HCT116 (cell line): ENCODE results near the gene NEDD4L. TPM values are rescaled to one million over a fixed set of nuclear protein-coding genes. Genes with fewer than 3 reads are reported as not detected.

Experiments used
- ATAC-seq: fragments of 200-7000 bp; cut with Tn5 transposase; 2 replicates; pipeline ENCODE4 v1.9.1; 2020; ENCODE audit warnings: mild to moderate bottlenecking, moderate library complexity
- BruUV-seq: library from RNA; stranded (reverse); fragments of 400-500 nt; replicated peaks from 2 replicates; lab custom pipeline; 2021; lab: Mats Ljungman, UMichigan
- CTCF ChIA-PET: fragments of 300-600 bp; sonication (Branson Sonifier 250); formaldehyde crosslinking; loops from one replicate; lab custom pipeline; 2021; ENCODE audit warnings: antibody characterized with exemption; lab: Charles Lee
- POLR2A ChIA-PET: fragments of 300-600, 350-600 bp; sonication (Branson Sonifier 250); formaldehyde crosslinking; loops from one replicate; lab custom pipeline; 2021; ENCODE audit warnings: antibody characterized with exemption; lab: Charles Lee
- RAD21 ChIA-PET, 2 experiments: fragments of 300-600 bp; sonication (Branson Sonifier 250); formaldehyde crosslinking; loops; one replicate each; lab custom pipeline; 2023; ENCODE audit warnings: low total read pairs in 2 of 2; ENCODE audit not compliant: uncharacterized antibody in 2 of 2, unreplicated experiment in 2 of 2, low non-redundant PET in 1 of 2; lab: Charles Lee
- DNase-seq: peaks from one replicate; pipeline ENCODE4 v3.0.0-alpha.2; 2010; ENCODE audit warnings: low read depth, low spot score
- H2AFZ ChIP-seq: fragments of 200-600 bp; shearing (Covaris generic), sonication (generic); 2 replicates; pipeline ENCODE4 v1.6.1; 2017; ENCODE audit warnings: low read depth, mixed run types, mixed read lengths, antibody characterized with exemption, low read length; ENCODE audit not compliant: poor library complexity, severe bottlenecking
- H3K27ac ChIP-seq: 2 replicates; pipeline ENCODE4 v1.5.1; 2012; ENCODE audit warnings: low read depth, low read length
- H3K27me3 ChIP-seq: fragments of 200-600 bp; sonication (generic); 2 replicates; pipeline ENCODE4 v1.6.1; 2016; ENCODE audit warnings: mixed run types, low read length, mixed read lengths; ENCODE audit not compliant: insufficient read depth
- H3K36me3 ChIP-seq, 2 experiments: fragments of 200-500 bp in 1 of 2; fragments of 200-600 bp in 1 of 2; sonication (Bioruptor generic) in 1 of 2; sonication (generic) in 1 of 2; 2 replicates each; pipeline versions ENCODE4 v1.5.1 to v1.6.1; 2014 to 2016; ENCODE audit warnings: low read length in 2 of 2, inconsistent platforms in 1 of 2, mixed read lengths in 1 of 2, mixed run types in 1 of 2; ENCODE audit not compliant: insufficient read depth in 2 of 2, control insufficient read depth in 1 of 2
- H3K4me1 ChIP-seq, 2 experiments: fragments of 200-600 bp in 1 of 2; sonication (generic) in 1 of 2; 2 replicates each; pipeline versions ENCODE4 v1.5.1 to v1.6.1; 2012 to 2017; ENCODE audit warnings: low read length in 2 of 2, inconsistent platforms in 1 of 2, mild to moderate bottlenecking in 1 of 2, mixed read lengths in 1 of 2, mixed run types in 1 of 2, moderate library complexity in 1 of 2; ENCODE audit not compliant: insufficient read depth in 2 of 2, control insufficient read depth in 1 of 2
- H3K4me2 ChIP-seq: fragments of 200-600 bp; sonication (generic); 2 replicates; pipeline ENCODE4 v1.6.1; 2017; ENCODE audit warnings: mixed run types, low read length, mixed read lengths
- H3K4me3 ChIP-seq, 2 experiments: fragments of 200-600 bp in 1 of 2; sonication (generic) in 1 of 2; replicated peaks in 1 of 2; 2 replicates each; pipeline ENCODE4 v1.5.1; 2011 to 2016; ENCODE audit warnings: low read length in 2 of 2, control low read depth in 1 of 2, low read depth in 1 of 2, mild to moderate bottlenecking in 1 of 2, mixed read lengths in 1 of 2, mixed run types in 1 of 2
- H3K79me2 ChIP-seq: fragments of 200-600 bp; sonication (generic); 2 replicates; pipeline ENCODE4 v1.6.1; 2017; ENCODE audit warnings: mild to moderate bottlenecking, mixed run types, low read length, moderate library complexity, mixed read lengths; ENCODE audit not compliant: insufficient read depth
- H3K9ac ChIP-seq: fragments of 200-600 bp; sonication (generic); 2 replicates; pipeline ENCODE4 v1.6.1; 2016; ENCODE audit warnings: low read length, mixed read lengths
- H3K9me2 ChIP-seq: fragments of 200-600 bp; sonication (generic), shearing (Covaris generic); 2 replicates; pipeline ENCODE4 v1.6.1; 2017; ENCODE audit warnings: mixed run types, mild to moderate bottlenecking, moderate library complexity; ENCODE audit not compliant: insufficient read depth
- H3K9me3 ChIP-seq, 2 experiments: fragments of 200-500 bp in 1 of 2; fragments of 200-600 bp in 1 of 2; sonication (Bioruptor generic) in 1 of 2; sonication (generic) in 1 of 2; 2 replicates each; pipeline ENCODE4 v1.6.1; 2014 to 2017; ENCODE audit warnings: low read length in 2 of 2, mixed read lengths in 2 of 2, inconsistent platforms in 1 of 2, low read depth in 1 of 2, mild to moderate bottlenecking in 1 of 2, mixed run types in 1 of 2, moderate library complexity in 1 of 2; ENCODE audit not compliant: control insufficient read depth in 1 of 2, insufficient read depth in 1 of 2
- H4K20me1 ChIP-seq: fragments of 200-600 bp; sonication (generic), shearing (Covaris generic); 2 replicates; pipeline ENCODE4 v1.6.1; 2017; ENCODE audit warnings: mixed run types, mild to moderate bottlenecking, moderate library complexity; ENCODE audit not compliant: insufficient read depth
- CBX3 ChIP-seq: IDR thresholded peaks from 2 replicates; pipeline ENCODE4 v1.6.1; 2012; ENCODE audit warnings: low read depth
- CEBPB ChIP-seq: IDR thresholded peaks from 2 replicates; pipeline ENCODE4 v1.6.1; 2012; ENCODE audit warnings: low read depth
- EGR1 ChIP-seq: IDR thresholded peaks from 2 replicates; pipeline ENCODE4 v1.6.1; 2012; ENCODE audit warnings: low read depth
- ELF1 ChIP-seq: IDR thresholded peaks from 2 replicates; pipeline ENCODE4 v1.6.1; 2012; ENCODE audit warnings: low read depth, borderline replicate concordance
- EZH2 ChIP-seq: fragments of 200-600 bp; sonication (generic); IDR thresholded peaks from 2 replicates; pipeline ENCODE4 v1.6.1; 2017; ENCODE audit warnings: antibody characterized with exemption, mixed run types
- EZH2phosphoT487 ChIP-seq: fragments of 200-600 bp; IDR thresholded peaks from 2 replicates; pipeline ENCODE4 v1.6.1; 2018; ENCODE audit warnings: antibody characterized with exemption, borderline replicate concordance
- FOSL1 ChIP-seq: IDR thresholded peaks from 2 replicates; pipeline ENCODE4 v1.6.1; 2012; ENCODE audit warnings: low read depth
- JUND ChIP-seq: IDR thresholded peaks from 2 replicates; pipeline ENCODE4 v1.6.1; 2012
- POLR2AphosphoS5 ChIP-seq: IDR thresholded peaks from 2 replicates; pipeline ENCODE4 v1.6.1; 2011; ENCODE audit warnings: mild to moderate bottlenecking, low read depth, low read length, moderate library complexity
- RAD21 ChIP-seq: IDR thresholded peaks from 2 replicates; pipeline ENCODE4 v1.6.1; 2012; ENCODE audit warnings: low read depth, mild to moderate bottlenecking
- SIN3A ChIP-seq: IDR thresholded peaks from 2 replicates; pipeline ENCODE4 v1.6.1; 2012; ENCODE audit warnings: low read depth
- SP1 ChIP-seq: IDR thresholded peaks from 2 replicates; pipeline ENCODE4 v1.6.1; 2012; ENCODE audit warnings: low read depth
- SRF ChIP-seq: IDR thresholded peaks from 2 replicates; pipeline ENCODE4 v1.6.1; 2012; ENCODE audit warnings: low read depth
- TCF7L2 ChIP-seq: IDR thresholded peaks from 2 replicates; pipeline ENCODE4 v1.7.0; 2011; ENCODE audit warnings: borderline replicate concordance, inconsistent platforms; ENCODE audit not compliant: insufficient read depth, insufficient read length; ENCODE audit errors: extremely low read depth
- YY1 ChIP-seq: IDR thresholded peaks from 2 replicates; pipeline ENCODE4 v1.6.1; 2011; ENCODE audit warnings: low read length, low read depth, moderate library complexity, mild to moderate bottlenecking; ENCODE audit not compliant: insufficient replicate concordance; ENCODE audit errors: extremely low read depth
- ZFX ChIP-seq: fragments of 450-650 bp; IDR thresholded peaks from 2 replicates; pipeline ENCODE4 v1.6.1; 2017
- ZNF274 ChIP-seq: fragments of 200-500 bp; sonication (Bioruptor generic); IDR thresholded peaks from 2 replicates; pipeline ENCODE4 v1.6.1; 2014; ENCODE audit warnings: mild to moderate bottlenecking, low read depth, low read length, inconsistent platforms
- intact Hi-C: fragments of 100-400 bp; cut with micrococcal nuclease; formaldehyde crosslinking; loops from 2 replicates; pipeline ENCODE4 v1.10.0; 2022
- total RNA-seq: library from RNA; stranded (reverse); gene quantifications from one replicate; pipeline ENCODE4 v1.2.1, GENCODE V29; 2021; ENCODE audit not compliant: unreplicated experiment
- TF ChIP-seq, protein P1 (sequence below): IDR thresholded peaks from 2 replicates; pipeline ENCODE4 v1.6.1; 2012
- TF ChIP-seq, protein P2 (sequence below): IDR thresholded peaks from 2 replicates; pipeline ENCODE4 v1.6.1; 2012
- TF ChIP-seq, protein P3 (sequence below), 3 experiments: fragments of 200-600 bp in 1 of 3; sonication (generic) in 1 of 3; IDR thresholded peaks in 2 of 3; conservative IDR thresholded peaks in 1 of 3; 2 replicates each; pipeline ENCODE4 v1.5.1; 2012 to 2017; ENCODE audit warnings: low read depth in 2 of 3, low read length in 2 of 3, antibody characterized with exemption in 1 of 3, borderline replicate concordance in 1 of 3, control low read depth in 1 of 3, mild to moderate bottlenecking in 1 of 3, mixed read lengths in 1 of 3, mixed run types in 1 of 3, moderate library complexity in 1 of 3; ENCODE audit not compliant: insufficient read depth in 1 of 3
- TF ChIP-seq, protein P4 (sequence below): IDR thresholded peaks from 2 replicates; pipeline ENCODE4 v1.6.1; 2012; ENCODE audit warnings: low read depth

NEDD4L gene
- total RNA-seq, 1 experiment from 2014 or later = 41.5 TPM

DNA sequence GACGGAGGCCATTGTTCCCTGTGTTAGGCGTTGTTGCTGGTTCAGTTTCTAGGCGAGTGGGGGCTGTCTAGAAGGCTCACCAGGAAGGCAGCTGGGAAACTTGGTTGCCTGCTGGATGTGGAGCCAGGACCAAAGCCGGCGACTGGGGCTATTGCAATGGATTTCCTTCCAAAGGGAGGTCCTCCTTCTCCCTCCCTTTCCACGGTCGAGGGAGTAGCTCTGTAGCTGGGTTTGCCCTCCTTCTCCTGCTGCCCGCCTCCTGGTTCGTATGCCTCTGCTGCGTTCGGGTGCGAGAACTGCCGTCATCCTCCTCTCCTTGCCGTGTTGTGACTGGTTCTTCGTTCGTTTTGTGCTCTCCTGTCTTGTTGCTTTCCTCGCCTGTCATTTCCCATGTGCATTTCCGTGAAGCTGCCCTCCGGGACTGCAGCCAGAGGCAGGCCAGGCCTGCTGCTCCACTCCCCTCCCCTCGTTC is 203.4 kb downstream of the NEDD4L start (continued):
- no peak for TF ChIP-seq CBX3
- TF ChIP-seq, protein P1, sequence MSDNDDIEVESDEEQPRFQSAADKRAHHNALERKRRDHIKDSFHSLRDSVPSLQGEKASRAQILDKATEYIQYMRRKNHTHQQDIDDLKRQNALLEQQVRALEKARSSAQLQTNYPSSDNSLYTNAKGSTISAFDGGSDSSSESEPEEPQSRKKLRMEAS = no peak

DNA sequence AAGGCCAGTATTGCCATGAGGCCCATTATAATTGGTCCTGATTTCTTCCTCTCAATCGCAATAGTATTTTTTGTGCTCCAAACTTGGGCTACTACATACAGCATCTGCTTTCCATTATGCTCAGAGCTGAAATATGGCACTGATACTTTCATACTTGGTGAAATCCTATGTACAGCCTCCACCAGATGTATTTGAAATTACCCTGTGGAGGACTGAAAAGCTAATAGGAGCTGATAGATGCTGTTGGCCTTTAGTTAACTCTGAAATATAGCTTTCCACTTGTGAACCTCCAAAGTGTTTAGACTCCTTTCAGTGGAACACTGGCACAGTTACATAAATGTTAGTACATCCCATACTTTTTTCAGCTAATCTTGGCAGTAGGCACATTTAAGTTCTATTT is 205.7 kb downstream of the NEDD4L start:
- intact Hi-C loops = no loop called here
- DNase-seq (no peak), ATAC-seq (no peak)
- no peak overlapping the region for H3K4me3 ChIP-seq
- H3K9me3 ChIP-seq = no peaks in the 10 kb centered on the region
- ChIA-PET RAD21 (interaction anchor here in 1 of 2 experiments (0.6 kb wide), 1 partner anchor 366 kb away, joined by 3 read pairs; no protein-coding TSS in a partner anchor), POLR2A (no interaction called here), CTCF (no interaction called here)
- no TSS peak for BruUV-seq
- H3K9ac ChIP-seq = no peak overlapping the region
- TF ChIP-seq, protein P2, sequence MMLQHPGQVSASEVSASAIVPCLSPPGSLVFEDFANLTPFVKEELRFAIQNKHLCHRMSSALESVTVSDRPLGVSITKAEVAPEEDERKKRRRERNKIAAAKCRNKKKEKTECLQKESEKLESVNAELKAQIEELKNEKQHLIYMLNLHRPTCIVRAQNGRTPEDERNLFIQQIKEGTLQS = no peak
- TF ChIP-seq ZNF274 = no peak
- TF ChIP-seq EGR1 = no peak
- TF ChIP-seq ELF1 = no peak
- no peak for TF ChIP-seq FOSL1
- TF ChIP-seq TCF7L2 = no peak
- no peak for TF ChIP-seq RAD21
- TF ChIP-seq POLR2AphosphoS5 = no peak
- no peak for TF ChIP-seq CEBPB
- no peak for TF ChIP-seq SP1
- no peak for TF ChIP-seq CBX3
- TF ChIP-seq, protein P3, sequence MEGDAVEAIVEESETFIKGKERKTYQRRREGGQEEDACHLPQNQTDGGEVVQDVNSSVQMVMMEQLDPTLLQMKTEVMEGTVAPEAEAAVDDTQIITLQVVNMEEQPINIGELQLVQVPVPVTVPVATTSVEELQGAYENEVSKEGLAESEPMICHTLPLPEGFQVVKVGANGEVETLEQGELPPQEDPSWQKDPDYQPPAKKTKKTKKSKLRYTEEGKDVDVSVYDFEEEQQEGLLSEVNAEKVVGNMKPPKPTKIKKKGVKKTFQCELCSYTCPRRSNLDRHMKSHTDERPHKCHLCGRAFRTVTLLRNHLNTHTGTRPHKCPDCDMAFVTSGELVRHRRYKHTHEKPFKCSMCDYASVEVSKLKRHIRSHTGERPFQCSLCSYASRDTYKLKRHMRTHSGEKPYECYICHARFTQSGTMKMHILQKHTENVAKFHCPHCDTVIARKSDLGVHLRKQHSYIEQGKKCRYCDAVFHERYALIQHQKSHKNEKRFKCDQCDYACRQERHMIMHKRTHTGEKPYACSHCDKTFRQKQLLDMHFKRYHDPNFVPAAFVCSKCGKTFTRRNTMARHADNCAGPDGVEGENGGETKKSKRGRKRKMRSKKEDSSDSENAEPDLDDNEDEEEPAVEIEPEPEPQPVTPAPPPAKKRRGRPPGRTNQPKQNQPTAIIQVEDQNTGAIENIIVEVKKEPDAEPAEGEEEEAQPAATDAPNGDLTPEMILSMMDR (IDR thresholded peaks at IDR 0.05 in 2 of 3, conservative IDR thresholded peaks at IDR 0.05 in 1 of 3; ENCODE audit: borderline replicate concordance in 1 of 3, insufficient read depth in 1 of 3, low read depth in 2 of 3, low read length in 2 of 3) = no peak
- TF ChIP-seq EZH2 = no peak
- no peak for TF ChIP-seq SRF
- no peak for TF ChIP-seq JUND
- no peak for TF ChIP-seq ZFX
- no peak for TF ChIP-seq YY1
- no peak for TF ChIP-seq SIN3A
- TF ChIP-seq, protein P4, sequence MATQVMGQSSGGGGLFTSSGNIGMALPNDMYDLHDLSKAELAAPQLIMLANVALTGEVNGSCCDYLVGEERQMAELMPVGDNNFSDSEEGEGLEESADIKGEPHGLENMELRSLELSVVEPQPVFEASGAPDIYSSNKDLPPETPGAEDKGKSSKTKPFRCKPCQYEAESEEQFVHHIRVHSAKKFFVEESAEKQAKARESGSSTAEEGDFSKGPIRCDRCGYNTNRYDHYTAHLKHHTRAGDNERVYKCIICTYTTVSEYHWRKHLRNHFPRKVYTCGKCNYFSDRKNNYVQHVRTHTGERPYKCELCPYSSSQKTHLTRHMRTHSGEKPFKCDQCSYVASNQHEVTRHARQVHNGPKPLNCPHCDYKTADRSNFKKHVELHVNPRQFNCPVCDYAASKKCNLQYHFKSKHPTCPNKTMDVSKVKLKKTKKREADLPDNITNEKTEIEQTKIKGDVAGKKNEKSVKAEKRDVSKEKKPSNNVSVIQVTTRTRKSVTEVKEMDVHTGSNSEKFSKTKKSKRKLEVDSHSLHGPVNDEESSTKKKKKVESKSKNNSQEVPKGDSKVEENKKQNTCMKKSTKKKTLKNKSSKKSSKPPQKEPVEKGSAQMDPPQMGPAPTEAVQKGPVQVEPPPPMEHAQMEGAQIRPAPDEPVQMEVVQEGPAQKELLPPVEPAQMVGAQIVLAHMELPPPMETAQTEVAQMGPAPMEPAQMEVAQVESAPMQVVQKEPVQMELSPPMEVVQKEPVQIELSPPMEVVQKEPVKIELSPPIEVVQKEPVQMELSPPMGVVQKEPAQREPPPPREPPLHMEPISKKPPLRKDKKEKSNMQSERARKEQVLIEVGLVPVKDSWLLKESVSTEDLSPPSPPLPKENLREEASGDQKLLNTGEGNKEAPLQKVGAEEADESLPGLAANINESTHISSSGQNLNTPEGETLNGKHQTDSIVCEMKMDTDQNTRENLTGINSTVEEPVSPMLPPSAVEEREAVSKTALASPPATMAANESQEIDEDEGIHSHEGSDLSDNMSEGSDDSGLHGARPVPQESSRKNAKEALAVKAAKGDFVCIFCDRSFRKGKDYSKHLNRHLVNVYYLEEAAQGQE = no peak
- no peak for TF ChIP-seq EZH2phosphoT487
- H3K9me2 ChIP-seq = no peaks in the 10 kb centered on the region
- H3K79me2 ChIP-seq = no peaks in the 10 kb centered on the region
- H3K27ac ChIP-seq = no peak overlapping the region
- H4K20me1 ChIP-seq = 0 out of 2 replicates have a peak, but pooled peaks cover 4% of the 10 kb centered on the region
- no peaks in the 10 kb centered on the region for H3K27me3 ChIP-seq
- H2AFZ ChIP-seq = no peak overlapping the region
- no peaks in the 10 kb centered on the region for H3K4me1 ChIP-seq
- H3K36me3 ChIP-seq = no peaks in the 10 kb centered on the region
- no peak overlapping the region for H3K4me2 ChIP-seq
